Cerebellar nuclear complex (tissue), 1 donor: Measurements from ENCODE around the gene ZNF423.

ENCODE experiments used
- DNase-seq, 2 experiments: peaks; one replicate each; lab custom pipeline; 2025; lab: John Stamatoyannopoulos, UW

The ZNF423 gene

GRCh38 chr16:49869731-49870130, 13.8 kb upstream of the ZNF423 start:
- DNase-seq = no peak

- no peak for DNase-seq
Observed at GRCh38 chr16:49867796-49868668, 12.1 kb upstream of the ZNF423 start.

GRCh38 chr16:49867234-49867633, 11.3 kb upstream of the ZNF423 start:
- DNase-seq = no peak

- DNase-seq = no peak
Observed at GRCh38 chr16:49866595-49867071, 10.7 kb upstream of the ZNF423 start.

- DNase-seq = no peak
Observed at GRCh38 chr16:49862694-49863093, 6.8 kb upstream of the ZNF423 start.

GRCh38 chr16:49861299-49861698, 5.4 kb upstream of the ZNF423 start:
- no peak for DNase-seq

- no peak for DNase-seq
Observed at GRCh38 chr16:49860593-49860992, 4.7 kb upstream of the ZNF423 start.

GRCh38 chr16:49859125-49859811, 3.4 kb upstream of the ZNF423 start:
- no peak for DNase-seq

- DNase-seq = no peak
Observed at GRCh38 chr16:49858200-49859124, 2.5 kb upstream of the ZNF423 start.

- no peak for DNase-seq
Observed at GRCh38 chr16:49857423-49858181, 1.7 kb upstream of the ZNF423 start.

- peak in 1 of 2 experiments; percentile 17 for DNase-seq
Observed at GRCh38 chr16:49856672-49857330, 889 bp upstream of the ZNF423 start.

GRCh38 chr16:49855280-49855821, 561 bp downstream of the ZNF423 start:
- DNase-seq = peak in 1 of 2 experiments; percentile 28

GRCh38 chr16:49854796-49855203, 1.1 kb downstream of the ZNF423 start:
- DNase-seq = no peak

GRCh38 chr16:49854188-49854795, 1.6 kb downstream of the ZNF423 start:
- DNase-seq = no peak

GRCh38 chr16:49852279-49852678, 3.6 kb downstream of the ZNF423 start:
- DNase-seq = no peak

- DNase-seq = no peak
Observed at GRCh38 chr16:49851468-49851787, 4.5 kb downstream of the ZNF423 start.

- no peak for DNase-seq
Observed at GRCh38 chr16:49850558-49851467, 5.1 kb downstream of the ZNF423 start.

GRCh38 chr16:49849754-49850108, 6.2 kb downstream of the ZNF423 start:
- no peak for DNase-seq
